MCF 10A (cell line): ENCODE data around the gene SOCS2. TPM values are rescaled to one million over a fixed set of nuclear protein-coding genes. Genes with fewer than 3 reads are reported as not detected.

Experiments
- BruUV-seq: library from RNA; stranded (reverse); fragments of 400-500 nt; replicated peaks from 2 replicates; lab custom pipeline; 2021; lab: Mats Ljungman, UMichigan
- CTCF ChIA-PET: fragments of 300-600 bp; sonication (Branson Sonifier 250); formaldehyde crosslinking; extraction: SDS; loops from one replicate; lab custom pipeline; 2021; ENCODE audit warnings: antibody characterized with exemption, inconsistent platforms; lab: Yijun Ruan, JAX
- POLR2A ChIA-PET: fragments of 300-600, 350-650 bp; sonication (Branson Sonifier 250); formaldehyde crosslinking; extraction: SDS; loops from one replicate; lab custom pipeline; 2020; ENCODE audit warnings: antibody characterized with exemption, inconsistent platforms; lab: Yijun Ruan, JAX
- DNase-seq: peaks from one replicate; pipeline ENCODE4 v3.0.0-alpha.2; 2018; ENCODE audit not compliant: unreplicated experiment
- H3K27ac Mint-ChIP-seq: one replicate; pipeline ENCODE4 v1.8.0; 2022; ENCODE audit warnings: mild to moderate bottlenecking, low read depth, mixed read lengths; ENCODE audit not compliant: unreplicated experiment
- H3K27me3 Mint-ChIP-seq: one replicate; pipeline ENCODE4 v1.8.0; 2022; ENCODE audit warnings: mixed read lengths; ENCODE audit not compliant: insufficient read depth, unreplicated experiment
- H3K36me3 Mint-ChIP-seq: one replicate; pipeline ENCODE4 v1.8.0; 2022; ENCODE audit warnings: mild to moderate bottlenecking, moderate library complexity, mixed read lengths; ENCODE audit not compliant: insufficient read depth, unreplicated experiment
- H3K4me1 Mint-ChIP-seq: one replicate; pipeline ENCODE4 v1.8.0; 2022; ENCODE audit warnings: mixed read lengths; ENCODE audit not compliant: insufficient read depth, unreplicated experiment
- H3K4me3 Mint-ChIP-seq: one replicate; pipeline ENCODE4 v1.8.0; 2022; ENCODE audit warnings: mild to moderate bottlenecking, moderate library complexity, mixed read lengths; ENCODE audit not compliant: unreplicated experiment
- H3K9me3 Mint-ChIP-seq: one replicate; pipeline ENCODE4 v1.8.0; 2022; ENCODE audit warnings: mixed read lengths; ENCODE audit not compliant: unreplicated experiment
- CTCF ChIP-seq: fragments of 200-600 bp; IDR thresholded peaks from one replicate; pipeline ENCODE4 v1.8.0; 2022; ENCODE audit warnings: antibody characterized with exemption, mild to moderate bottlenecking; ENCODE audit not compliant: unreplicated experiment
- intact Hi-C: fragments of 100-400 bp; cut with micrococcal nuclease; formaldehyde crosslinking; loops from 2 replicates; pipeline ENCODE4 v1.14.1; 2022
- total RNA-seq: library from RNA; stranded (reverse); gene quantifications from 2 replicates; pipeline ENCODE4 v1.2.3, GENCODE V29; 2022

Gene SOCS2
- total RNA-seq, 1 experiment from 2014 or later, result 44.9 TPM

- TSS peak; percentile 16 for BruUV-seq
- ChIA-PET CTCF (interaction anchor here (0.9 to 8.1 kb wide), 4 partner anchors 170 to 530 kb away, joined by 4 to 159 read pairs (median 4); no protein-coding TSS in a partner anchor), POLR2A (interaction anchor here (0.5 to 5.1 kb wide), 16 partner anchors 14 to 989 kb away, joined by 3 to 90 read pairs (median 5); partner anchors contain the start of gene CRADD)
- DNase-seq, result peak; percentile 71
- Mint-ChIP-seq H3K27me3 (no peaks in the 10 kb centered on the region), H3K4me3 (peak overlapping the region; percentile 84), H3K36me3 (peaks cover 9% of the 10 kb centered on the region), H3K9me3 (no peaks in the 10 kb centered on the region), H3K4me1 (peaks cover 18% of the 10 kb centered on the region), H3K27ac (no peak overlapping the region)
- intact Hi-C loops, result loop anchor here (1.0 kb wide), 1 partner anchor 54 kb away; no protein-coding TSS in a partner anchor
- peak; percentile 13 for TF ChIP-seq CTCF
Observed at GRCh38 chr12:93571365-93571924, 1.0 kb upstream of the SOCS2 start.

DNA sequence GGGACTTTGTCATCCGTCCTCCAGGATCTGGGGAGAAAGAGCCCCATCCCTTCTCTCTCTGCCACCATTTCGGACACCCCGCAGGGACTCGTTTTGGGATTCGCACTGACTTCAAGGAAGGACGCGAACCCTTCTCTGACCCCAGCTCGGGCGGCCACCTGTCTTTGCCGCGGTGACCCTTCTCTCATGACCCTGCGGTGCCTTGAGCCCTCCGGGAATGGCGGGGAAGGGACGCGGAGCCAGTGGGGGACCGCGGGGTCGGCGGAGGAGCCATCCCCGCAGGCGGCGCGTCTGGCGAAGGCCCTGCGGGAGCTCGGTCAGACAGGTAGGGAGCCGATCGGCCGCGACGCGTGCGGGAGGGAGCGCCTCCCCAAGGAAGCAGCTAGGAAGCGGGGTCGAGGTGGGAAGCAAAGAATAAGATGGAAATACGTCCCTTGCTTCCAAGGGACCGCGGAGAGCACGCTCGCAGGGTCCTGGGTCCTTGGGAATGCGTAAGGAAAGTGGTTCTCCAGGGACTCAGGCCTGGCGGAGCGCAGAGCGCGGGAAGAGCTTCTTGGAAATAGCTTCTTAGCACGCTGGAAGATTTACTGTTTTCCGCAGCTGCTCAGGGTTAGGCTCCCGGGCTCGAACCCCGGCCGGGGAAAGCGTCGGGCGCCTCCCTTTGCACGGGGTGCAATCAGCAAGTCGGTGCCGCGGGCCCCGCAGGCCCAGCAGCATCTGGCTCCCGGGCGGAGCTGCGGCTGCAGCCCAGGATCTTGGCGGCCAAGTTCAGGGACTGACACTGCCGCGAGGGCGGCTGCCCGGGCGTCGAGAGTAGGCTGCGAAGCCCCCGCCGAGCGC lies 457 bp downstream of the SOCS2 start:
- CTCF ChIA-PET, result interaction anchor here (0.6 to 1.2 kb wide), 8 partner anchors 11 to 827 kb away, joined by 3 to 4 read pairs (median 3); no protein-coding TSS in a partner anchor
- H3K9me3 Mint-ChIP-seq, result no peaks in the 10 kb centered on the region
- no peak for TF ChIP-seq CTCF
- POLR2A ChIA-PET, result interaction anchor here (0.7 to 5.1 kb wide), 6 partner anchors 8 to 529 kb away, joined by 3 to 90 read pairs (median 20); partner anchors contain the start of gene CRADD
- peak overlapping the region; percentile 84 for H3K4me3 Mint-ChIP-seq
- no peak overlapping the region for H3K27ac Mint-ChIP-seq
- no TSS peak for BruUV-seq
- DNase-seq, result no peak
- H3K4me1 Mint-ChIP-seq, result peaks cover 15% of the 10 kb centered on the region
- H3K27me3 Mint-ChIP-seq, result no peaks in the 10 kb centered on the region
- intact Hi-C loops, result no loop called here
- peaks cover 9% of the 10 kb centered on the region for H3K36me3 Mint-ChIP-seq

- ChIA-PET POLR2A (interaction anchor here (0.7 to 5.1 kb wide), 7 partner anchors 17 to 530 kb away, joined by 3 to 90 read pairs (median 9); no protein-coding TSS in a partner anchor), CTCF (interaction anchor here (0.9 to 1.0 kb wide), 2 partner anchors 193 to 527 kb away, joined by 3 to 4 read pairs; no protein-coding TSS in a partner anchor)
- no peaks in the 10 kb centered on the region for H3K27me3 Mint-ChIP-seq
- peaks cover 12% of the 10 kb centered on the region for H3K4me1 Mint-ChIP-seq
- H3K27ac Mint-ChIP-seq, result no peak overlapping the region
- DNase-seq, result no peak
- TF ChIP-seq CTCF, result no peak
- peak overlapping the region; percentile 7 for H3K4me3 Mint-ChIP-seq
- BruUV-seq, result no TSS peak
- H3K36me3 Mint-ChIP-seq, result peaks cover 12% of the 10 kb centered on the region
- H3K9me3 Mint-ChIP-seq, result no peaks in the 10 kb centered on the region
- intact Hi-C loops, result no loop called here
Observed at GRCh38 chr12:93573552-93574223, 1.2 kb downstream of the SOCS2 start.
